IMR-90 (cell line): ENCODE measurements around the gene SPACA5. TPM values are rescaled to one million over a fixed set of nuclear protein-coding genes. Genes with fewer than 3 reads are reported as not detected.

Experiments
- ATAC-seq: fragments of 200-7000 bp; cut with Tn5 transposase; 2 replicates; pipeline ENCODE4 v1.9.1; 2020; ENCODE audit warnings: low read depth, mild to moderate bottlenecking, moderate library complexity
- BruUV-seq: library from RNA; stranded (reverse); fragments of 400-500 nt; replicated peaks from 2 replicates; lab custom pipeline; 2021; lab: Mats Ljungman, UMichigan
- CTCF ChIA-PET: fragments of 300-600 bp; formaldehyde crosslinking; extraction: SDS; loops from one replicate; lab custom pipeline; 2021; ENCODE audit warnings: antibody characterized with exemption; lab: Yijun Ruan, JAX
- POLR2A ChIA-PET: fragments of 300-600 bp; sonication (Branson Sonifier 250); formaldehyde crosslinking; loops from one replicate; lab custom pipeline; 2022; ENCODE audit warnings: antibody characterized with exemption; ENCODE audit not compliant: unreplicated experiment; lab: Charles Lee
- DNase-seq: peaks from one replicate; pipeline ENCODE4 v3.0.0; 2013
- H2AFZ ChIP-seq: replicated peaks from 2 replicates; pipeline ENCODE3; 2013; ENCODE audit warnings: low read length, mild to moderate bottlenecking; ENCODE audit not compliant: poor library complexity
- H2AK5ac ChIP-seq: 2 replicates; pipeline ENCODE4 v1.6.1; 2013; ENCODE audit warnings: low read depth, low read length, inconsistent platforms
- H2AK9ac ChIP-seq: replicated peaks from 2 replicates; pipeline ENCODE3; 2013; ENCODE audit warnings: mild to moderate bottlenecking, low read depth, low read length, moderate library complexity; ENCODE audit not compliant: poor library complexity
- H2BK120ac ChIP-seq: 2 replicates; pipeline ENCODE4 v1.6.1; 2013; ENCODE audit warnings: low read depth, low read length, inconsistent platforms
- H2BK15ac ChIP-seq: 3 replicates; pipeline ENCODE4 v1.6.1; 2013; ENCODE audit warnings: low read depth, low read length, inconsistent platforms
- H2BK20ac ChIP-seq: 2 replicates; pipeline ENCODE4 v1.6.1; 2013; ENCODE audit warnings: low read depth, mild to moderate bottlenecking, inconsistent platforms, low read length, moderate library complexity
- H2BK5ac ChIP-seq: 2 replicates; pipeline ENCODE4 v1.6.1; 2013; ENCODE audit warnings: mild to moderate bottlenecking, low read depth, low read length, inconsistent platforms; ENCODE audit not compliant: poor library complexity, severe bottlenecking
- H3K14ac ChIP-seq: replicated peaks from 2 replicates; pipeline ENCODE4 v1.6.1; 2013; ENCODE audit warnings: low read depth, low read length, inconsistent platforms
- H3K18ac ChIP-seq: 2 replicates; pipeline ENCODE4 v1.6.1; 2013; ENCODE audit warnings: low read depth, low read length, control low read depth
- H3K23ac ChIP-seq: 2 replicates; pipeline ENCODE4 v1.6.1; 2013; ENCODE audit warnings: low read depth, low read length, inconsistent platforms
- H3K27ac ChIP-seq: 2 replicates; pipeline ENCODE4 v1.5.1; 2013; ENCODE audit warnings: mild to moderate bottlenecking, control low read depth, low read length; ENCODE audit not compliant: insufficient read depth
- H3K27me3 ChIP-seq: 2 replicates; pipeline ENCODE4 v1.6.1; 2013; ENCODE audit warnings: low read length; ENCODE audit not compliant: control insufficient read depth, insufficient read depth
- H3K36me3 ChIP-seq: 2 replicates; pipeline ENCODE4 v1.6.1; 2013; ENCODE audit warnings: low read length, mixed read lengths; ENCODE audit not compliant: control insufficient read depth, insufficient read depth
- H3K4ac ChIP-seq: 2 replicates; pipeline ENCODE4 v1.6.1; 2013; ENCODE audit warnings: low read depth, low read length, inconsistent platforms
- H3K4me1 ChIP-seq: 2 replicates; pipeline ENCODE4 v1.6.1; 2013; ENCODE audit warnings: low read length, mixed read lengths; ENCODE audit not compliant: control insufficient read depth, insufficient read depth
- H3K4me2 ChIP-seq: 2 replicates; pipeline ENCODE4 v1.6.1; 2013; ENCODE audit warnings: low read depth, mild to moderate bottlenecking, control low read depth, low read length, moderate library complexity
- H3K4me3 ChIP-seq: 2 replicates; pipeline ENCODE4 v1.5.1; 2013; ENCODE audit warnings: low read depth, mild to moderate bottlenecking, control low read depth, low read length, moderate library complexity; ENCODE audit not compliant: insufficient read depth
- H3K56ac ChIP-seq: 2 replicates; pipeline ENCODE4 v1.6.1; 2013; ENCODE audit warnings: low read length, inconsistent platforms; ENCODE audit not compliant: insufficient read depth; ENCODE audit errors: extremely low read depth
- H3K79me1 ChIP-seq, 2 experiments: 2 replicates each; pipeline ENCODE4 v1.6.1; 2013; ENCODE audit warnings: low read length in 2 of 2, inconsistent platforms in 1 of 2, low read depth in 1 of 2
- H3K9ac ChIP-seq: 2 replicates; pipeline ENCODE4 v1.6.1; 2013; ENCODE audit warnings: low read depth, low read length, control low read depth
- H3K9me1 ChIP-seq: 2 replicates; pipeline ENCODE4 v1.6.1; 2013; ENCODE audit warnings: low read length, inconsistent platforms; ENCODE audit not compliant: insufficient read depth
- H3K9me3 ChIP-seq: 2 replicates; pipeline ENCODE4 v1.6.1; 2013; ENCODE audit warnings: low read length; ENCODE audit not compliant: control insufficient read depth, insufficient read depth
- H4K20me1 ChIP-seq: 2 replicates; pipeline ENCODE4 v1.6.1; 2013; ENCODE audit warnings: low read length, inconsistent platforms; ENCODE audit not compliant: insufficient read depth
- H4K5ac ChIP-seq: 2 replicates; pipeline ENCODE4 v1.6.1; 2013; ENCODE audit warnings: mild to moderate bottlenecking, low read depth, low read length, control low read depth
- H4K8ac ChIP-seq, 2 experiments: 2 replicates each; pipeline ENCODE4 v1.6.1; 2013; ENCODE audit warnings: low read depth in 2 of 2, low read length in 2 of 2, control low read depth in 1 of 2, inconsistent platforms in 1 of 2
- H4K91ac ChIP-seq: 2 replicates; pipeline ENCODE4 v1.6.1; 2013; ENCODE audit warnings: low read depth, low read length, inconsistent platforms; ENCODE audit not compliant: insufficient read depth
- BHLHE40 ChIP-seq: fragments of 150-350 bp; IDR thresholded peaks from 2 replicates; pipeline ENCODE4 v1.6.1; 2016; ENCODE audit warnings: mild to moderate bottlenecking, low read depth, low read length
- CEBPB ChIP-seq: IDR thresholded peaks from 2 replicates; pipeline ENCODE4 v1.6.1; 2012; ENCODE audit warnings: low read depth, low read length, improper control_type of control experiment
- CHD1 ChIP-seq: IDR thresholded peaks from 2 replicates; pipeline ENCODE4 v1.6.1; 2012; ENCODE audit warnings: low read depth, low read length, improper control_type of control experiment
- FOS ChIP-seq: fragments of 150-350 bp; IDR thresholded peaks from 2 replicates; pipeline ENCODE4 v1.6.1; 2016; ENCODE audit warnings: low read depth, low read length
- MAFK ChIP-seq: IDR thresholded peaks from 2 replicates; pipeline ENCODE4 v1.6.1; 2012; ENCODE audit warnings: low read depth, low read length, improper control_type of control experiment
- MAZ ChIP-seq: IDR thresholded peaks from 2 replicates; pipeline ENCODE4 v1.6.1; 2012; ENCODE audit warnings: low read depth, mild to moderate bottlenecking, low read length, improper control_type of control experiment, moderate library complexity, borderline replicate concordance
- MXI1 ChIP-seq: IDR thresholded peaks from 2 replicates; pipeline ENCODE4 v1.6.1; 2012; ENCODE audit warnings: low read depth, mild to moderate bottlenecking, low read length, moderate library complexity, borderline replicate concordance
- NFE2L2 ChIP-seq: fragments of 150-350 bp; IDR thresholded peaks from 2 replicates; pipeline ENCODE4 v1.6.1; 2016; ENCODE audit warnings: low read depth, mild to moderate bottlenecking, low read length
- POLR2A ChIP-seq: IDR thresholded peaks from 2 replicates; pipeline ENCODE4 v1.6.1; 2012; ENCODE audit warnings: mild to moderate bottlenecking, low read depth, low read length
- RAD21 ChIP-seq: IDR thresholded peaks from 2 replicates; pipeline ENCODE4 v1.6.1; 2012; ENCODE audit warnings: low read length, improper control_type of control experiment
- RCOR1 ChIP-seq: IDR thresholded peaks from 2 replicates; pipeline ENCODE4 v1.6.1; 2012; ENCODE audit warnings: mild to moderate bottlenecking, low read length, improper control_type of control experiment; ENCODE audit not compliant: insufficient replicate concordance
- RFX5 ChIP-seq: IDR thresholded peaks from 2 replicates; pipeline ENCODE4 v1.8.0; 2012; ENCODE audit warnings: low read depth, mild to moderate bottlenecking, low read length, moderate library complexity
- SMC3 ChIP-seq: fragments of 150-350 bp; IDR thresholded peaks from 2 replicates; pipeline ENCODE4 v1.6.1; 2016; ENCODE audit warnings: low read depth, mild to moderate bottlenecking, antibody characterized with exemption, low read length, moderate library complexity
- WGBS, 2 experiments: methylation state at CpG; one replicate each; pipeline versions ENCODE4 v1.1.5 to v1.1.7; 2013; ENCODE audit warnings: missing lambda C conversion rate in 2 of 2; ENCODE audit not compliant: insufficient read length in 1 of 2; ENCODE audit errors: extremely low coverage in 2 of 2; 5-methylcytosine and 5-hydroxymethylcytosine counted together
- dilution Hi-C: fragments of 300-500 bp; cut with HindIII; formaldehyde crosslinking; loops from one replicate; pipeline ENCODE4 v1.14.3; 2018; ENCODE audit warnings: low sequenced_read_pairs; ENCODE audit not compliant: unreplicated experiment
- in situ Hi-C: fragments of 300-500 bp; cut with MboI; formaldehyde crosslinking; loops from 3 replicates; pipeline ENCODE4 v1.14.3; 2019; ENCODE audit warnings: low sequenced_read_pairs, inconsistent platforms, mixed read lengths
- intact Hi-C: fragments of 100-400 bp; cut with micrococcal nuclease; formaldehyde crosslinking; loops from 2 replicates; pipeline ENCODE4 v1.10.0; 2022
- polyA plus RNA-seq, 3 experiments: library from polyadenylated mRNA; depleted of rRNA; stranded (reverse); fragments of >200 nt; gene quantifications; 2 replicates each; pipeline ENCODE4 v1.2.3, GENCODE V29; 2012; ENCODE audit warnings: low replicate concordance in 1 of 3
- total RNA-seq: library from RNA; depleted of rRNA; stranded (reverse); fragments of >200 nt; gene quantifications from 2 replicates; pipeline ENCODE4 v1.2.3, GENCODE V29; 2012
- TF ChIP-seq, protein P1 (sequence below): conservative IDR thresholded peaks from 2 replicates; pipeline ENCODE4 v1.5.1; 2012; ENCODE audit warnings: mild to moderate bottlenecking, low read depth, low read length, improper control_type of control experiment
- TF ChIP-seq, protein P2 (sequence below): fragments of 150-350 bp; IDR thresholded peaks from 2 replicates; pipeline ENCODE4 v1.6.1; 2016; ENCODE audit warnings: low read depth, mild to moderate bottlenecking, low read length, moderate library complexity, borderline replicate concordance
- TF ChIP-seq, protein P3 (sequence below): fragments of 150-350 bp; IDR thresholded peaks from 2 replicates; pipeline ENCODE4 v1.6.1; 2017; ENCODE audit warnings: mild to moderate bottlenecking, antibody characterized with exemption, low read length, low read depth

Gene SPACA5
- total and polyA plus RNA-seq, 2 of the 4 experiments (the other 2 are of a cell fraction): not detected

DNA sequence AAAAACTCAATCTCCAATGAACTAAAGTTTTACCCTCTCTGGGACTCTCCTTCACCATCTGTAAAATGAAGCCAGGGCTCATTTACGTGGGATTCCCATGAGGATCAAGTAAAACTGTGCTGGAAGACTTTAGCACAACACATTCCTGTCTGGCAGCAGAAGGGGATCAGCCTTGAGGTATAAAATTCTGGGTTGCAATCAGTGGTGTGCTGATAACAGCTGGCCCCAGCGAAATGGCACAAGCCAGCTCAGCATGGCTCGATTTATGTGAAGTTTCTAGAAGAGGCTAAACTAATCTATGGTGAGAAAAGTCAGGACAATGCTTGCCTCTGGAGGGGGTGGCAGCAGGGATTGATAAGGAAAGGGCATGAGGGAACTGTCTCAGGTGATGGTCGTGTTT, 36.3 kb downstream of the SPACA5 start:
- no TSS peak for BruUV-seq
- Histone ChIP-seq H4K5ac (no peak overlapping the region), H4K8ac (no peak overlapping the region), H3K18ac (no peak overlapping the region), H3K27me3 (no peaks in the 10 kb centered on the region), H3K4me3 (no peak overlapping the region), H2AK9ac (no peak overlapping the region), H3K9ac (no peak overlapping the region), H3K4ac (no peak overlapping the region), H3K4me2 (no peak overlapping the region), H3K27ac (no peak overlapping the region), H2BK5ac (no peak overlapping the region), H3K79me1 (no peaks in the 10 kb centered on the region), H3K56ac (no peak overlapping the region), H2AK5ac (no peak overlapping the region), H2BK15ac (no peak overlapping the region), H3K9me1 (no peaks in the 10 kb centered on the region), H3K36me3 (no peaks in the 10 kb centered on the region), H2BK120ac (no peak overlapping the region), H3K9me3 (no peaks in the 10 kb centered on the region), H3K14ac (no peak overlapping the region), H4K91ac (no peak overlapping the region), H3K4me1 (peaks cover 2% of the 10 kb centered on the region; the same call in 1 of the 2 replicates), H2BK20ac (no peak overlapping the region), H2AFZ (no peak overlapping the region), H4K20me1 (no peaks in the 10 kb centered on the region), H3K23ac (no peak overlapping the region)
- in situ Hi-C loops: loop anchor here (25.0 kb wide), 1 partner anchor 506 kb away; no protein-coding TSS in a partner anchor
- 29% methylated on average over 2 of the region's 4 CpGs; no CpG with 5 or more reads in 1 of the 2 experiments for WGBS, 2 experiments
- no peak for DNase-seq
- intact Hi-C loops: no loop called here
- no peak for TF ChIP-seq RFX5
- TF ChIP-seq, protein P1, sequence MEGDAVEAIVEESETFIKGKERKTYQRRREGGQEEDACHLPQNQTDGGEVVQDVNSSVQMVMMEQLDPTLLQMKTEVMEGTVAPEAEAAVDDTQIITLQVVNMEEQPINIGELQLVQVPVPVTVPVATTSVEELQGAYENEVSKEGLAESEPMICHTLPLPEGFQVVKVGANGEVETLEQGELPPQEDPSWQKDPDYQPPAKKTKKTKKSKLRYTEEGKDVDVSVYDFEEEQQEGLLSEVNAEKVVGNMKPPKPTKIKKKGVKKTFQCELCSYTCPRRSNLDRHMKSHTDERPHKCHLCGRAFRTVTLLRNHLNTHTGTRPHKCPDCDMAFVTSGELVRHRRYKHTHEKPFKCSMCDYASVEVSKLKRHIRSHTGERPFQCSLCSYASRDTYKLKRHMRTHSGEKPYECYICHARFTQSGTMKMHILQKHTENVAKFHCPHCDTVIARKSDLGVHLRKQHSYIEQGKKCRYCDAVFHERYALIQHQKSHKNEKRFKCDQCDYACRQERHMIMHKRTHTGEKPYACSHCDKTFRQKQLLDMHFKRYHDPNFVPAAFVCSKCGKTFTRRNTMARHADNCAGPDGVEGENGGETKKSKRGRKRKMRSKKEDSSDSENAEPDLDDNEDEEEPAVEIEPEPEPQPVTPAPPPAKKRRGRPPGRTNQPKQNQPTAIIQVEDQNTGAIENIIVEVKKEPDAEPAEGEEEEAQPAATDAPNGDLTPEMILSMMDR: no peak
- TF ChIP-seq CHD1: no peak
- TF ChIP-seq, protein P2, sequence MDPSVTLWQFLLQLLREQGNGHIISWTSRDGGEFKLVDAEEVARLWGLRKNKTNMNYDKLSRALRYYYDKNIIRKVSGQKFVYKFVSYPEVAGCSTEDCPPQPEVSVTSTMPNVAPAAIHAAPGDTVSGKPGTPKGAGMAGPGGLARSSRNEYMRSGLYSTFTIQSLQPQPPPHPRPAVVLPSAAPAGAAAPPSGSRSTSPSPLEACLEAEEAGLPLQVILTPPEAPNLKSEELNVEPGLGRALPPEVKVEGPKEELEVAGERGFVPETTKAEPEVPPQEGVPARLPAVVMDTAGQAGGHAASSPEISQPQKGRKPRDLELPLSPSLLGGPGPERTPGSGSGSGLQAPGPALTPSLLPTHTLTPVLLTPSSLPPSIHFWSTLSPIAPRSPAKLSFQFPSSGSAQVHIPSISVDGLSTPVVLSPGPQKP: no peak
- TF ChIP-seq RCOR1: no peak
- TF ChIP-seq FOS: no peak
- TF ChIP-seq SMC3: no peak
- TF ChIP-seq BHLHE40: no peak
- TF ChIP-seq, protein P3, sequence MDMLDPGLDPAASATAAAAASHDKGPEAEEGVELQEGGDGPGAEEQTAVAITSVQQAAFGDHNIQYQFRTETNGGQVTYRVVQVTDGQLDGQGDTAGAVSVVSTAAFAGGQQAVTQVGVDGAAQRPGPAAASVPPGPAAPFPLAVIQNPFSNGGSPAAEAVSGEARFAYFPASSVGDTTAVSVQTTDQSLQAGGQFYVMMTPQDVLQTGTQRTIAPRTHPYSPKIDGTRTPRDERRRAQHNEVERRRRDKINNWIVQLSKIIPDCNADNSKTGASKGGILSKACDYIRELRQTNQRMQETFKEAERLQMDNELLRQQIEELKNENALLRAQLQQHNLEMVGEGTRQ: no peak
- TF ChIP-seq RAD21: no peak
- TF ChIP-seq MAFK: no peak
- TF ChIP-seq CEBPB: no peak
- TF ChIP-seq NFE2L2: no peak
- no peak for TF ChIP-seq POLR2A
- no peak for TF ChIP-seq MXI1
- TF ChIP-seq MAZ: no peak
- ChIA-PET POLR2A (no interaction called here), CTCF (interaction anchor here (0.6 kb wide), 1 partner anchor 215 kb away, joined by 5 read pairs; no protein-coding TSS in a partner anchor)
- no peak for ATAC-seq
- dilution Hi-C loops: no loop called here
